Tongue (tissue), 2 donors: Measurements from ENCODE around the gene TACR1. TPM values are rescaled to one million over a fixed set of nuclear protein-coding genes. Genes with fewer than 3 reads are reported as not detected.
"Not testable (repeated sequence)": the region's sequence is repeated elsewhere in the genome, so short reads cannot be mapped to it uniquely, and the experiment has no call there.

Experiments used
- DNase-seq: peaks from one replicate; pipeline ENCODE4 v3.0.0-alpha.2; 2015
- total RNA-seq: library from RNA; depleted of rRNA; stranded (reverse); fragments of >200 nt; gene quantifications from one replicate; pipeline ENCODE4 v1.2.3, GENCODE V29; 2014

TACR1 gene
- total RNA-seq: 0.41 TPM

DNA sequence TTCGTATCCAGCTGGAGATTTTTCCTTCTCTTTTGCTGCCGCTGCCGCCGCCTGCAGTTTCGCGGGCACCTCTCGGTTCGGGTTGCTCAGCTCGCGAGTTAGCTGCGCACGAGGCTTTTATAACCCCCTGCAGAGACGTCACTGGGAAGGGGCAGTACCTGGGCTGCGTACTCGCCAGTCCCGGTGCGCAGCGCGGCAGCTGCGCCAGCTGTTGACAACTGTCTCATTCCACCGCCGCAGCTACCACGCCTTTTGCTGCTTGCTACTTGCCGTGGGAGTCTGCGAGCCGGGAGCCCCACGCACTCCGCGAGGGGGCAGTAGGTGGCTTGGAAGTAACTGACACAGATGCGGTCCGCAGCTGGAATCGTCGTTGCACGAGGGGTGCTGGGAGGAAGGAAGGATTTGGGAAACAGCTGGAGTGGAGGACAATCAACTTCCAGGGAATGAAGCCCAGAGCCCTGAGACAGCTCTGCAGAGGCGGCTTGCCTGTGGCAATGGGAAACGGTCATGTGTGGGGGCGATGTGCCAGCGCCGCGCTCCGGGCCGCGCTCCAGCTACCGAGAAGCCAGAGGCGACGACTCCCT lies at the start of gene TACR1:
TACR1 (minus strand) TSS at position 93 of the 584 bp plus-strand sequence. CDS start 586 bp downstream, outside the sequence.
- DNase-seq: peak; percentile 84

DNA sequence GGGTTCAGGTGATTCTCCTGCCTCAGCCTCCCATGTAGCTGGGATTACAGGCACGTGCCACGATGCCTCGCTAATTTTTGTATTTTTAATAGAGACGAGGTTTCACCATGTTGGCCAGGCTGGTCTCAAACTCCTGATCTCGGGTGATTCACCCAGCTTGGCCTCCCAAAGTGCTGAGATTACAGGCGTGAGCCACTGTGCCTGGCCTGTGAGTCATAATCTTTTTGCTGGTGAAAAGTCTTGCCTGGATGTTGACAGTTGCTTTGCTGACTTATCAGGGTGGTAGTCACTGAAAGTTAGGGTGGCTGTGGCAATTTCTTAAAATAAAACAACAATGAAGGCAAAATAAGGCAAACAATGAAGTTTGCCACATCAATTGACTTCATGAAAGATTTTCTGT lies 49.3 kb upstream of the TACR1 start:
- DNase-seq: not testable (repeated sequence)

DNA sequence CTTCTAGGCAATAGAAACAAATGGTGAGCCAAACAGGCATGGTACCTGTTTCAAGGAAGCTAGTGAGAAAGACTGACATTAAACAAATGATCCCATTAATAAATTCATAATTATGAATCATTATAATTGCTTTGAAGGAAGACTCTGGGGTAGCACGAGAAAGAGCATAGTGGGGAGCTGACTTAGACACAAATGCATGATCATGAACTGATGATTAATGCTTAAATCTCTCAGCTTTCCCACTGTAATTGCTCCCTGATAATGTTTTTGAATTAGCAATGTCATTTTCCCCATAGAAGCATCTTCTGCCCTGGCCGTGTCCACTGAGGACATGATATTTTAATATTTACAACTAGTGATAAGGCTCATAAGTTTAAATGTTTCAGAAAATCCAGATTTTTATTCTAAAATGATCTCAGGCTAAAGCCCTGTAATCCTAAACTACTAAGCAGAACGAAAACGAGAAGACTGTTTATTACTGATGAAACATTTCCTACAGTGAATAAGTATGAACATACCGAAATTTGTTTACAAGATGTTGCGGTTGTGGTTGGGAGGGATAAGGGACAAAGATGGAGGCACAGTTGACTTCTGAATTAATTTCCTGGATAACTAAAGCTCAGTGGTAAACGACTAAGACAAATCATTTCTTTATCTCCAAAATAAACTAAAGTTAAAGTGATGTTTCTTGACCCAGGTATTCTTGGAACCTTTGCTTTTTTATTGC lies 47.3 kb upstream of the TACR1 start:
- no peak for DNase-seq

DNA sequence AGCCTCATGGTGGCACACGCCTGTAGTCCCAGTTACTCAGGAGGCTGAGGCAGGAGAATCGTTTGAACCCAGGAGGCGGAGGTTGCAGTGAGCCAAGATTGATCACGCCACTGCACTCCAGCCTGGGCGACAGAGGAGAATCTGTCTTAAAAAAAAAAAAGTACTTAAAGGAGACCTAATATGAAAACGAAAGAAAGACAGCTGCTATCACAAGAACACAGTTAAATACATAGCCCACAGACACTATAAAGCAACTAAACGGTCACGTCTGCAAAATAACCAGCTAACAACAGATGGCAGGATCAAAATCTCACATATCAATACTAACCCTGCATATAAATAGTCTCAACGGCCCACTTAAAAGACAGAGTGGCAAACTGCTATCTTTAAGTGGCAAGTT lies 43.9 kb upstream of the TACR1 start:
- peak; percentile 1 for DNase-seq

- DNase-seq: no peak
These were observed 42.4 kb upstream of the TACR1 start for GRCh38 chr2:75241696-75242095.

- DNase-seq: no peak
These were observed 39.5 kb upstream of the TACR1 start for GRCh38 chr2:75238670-75239330.

DNA sequence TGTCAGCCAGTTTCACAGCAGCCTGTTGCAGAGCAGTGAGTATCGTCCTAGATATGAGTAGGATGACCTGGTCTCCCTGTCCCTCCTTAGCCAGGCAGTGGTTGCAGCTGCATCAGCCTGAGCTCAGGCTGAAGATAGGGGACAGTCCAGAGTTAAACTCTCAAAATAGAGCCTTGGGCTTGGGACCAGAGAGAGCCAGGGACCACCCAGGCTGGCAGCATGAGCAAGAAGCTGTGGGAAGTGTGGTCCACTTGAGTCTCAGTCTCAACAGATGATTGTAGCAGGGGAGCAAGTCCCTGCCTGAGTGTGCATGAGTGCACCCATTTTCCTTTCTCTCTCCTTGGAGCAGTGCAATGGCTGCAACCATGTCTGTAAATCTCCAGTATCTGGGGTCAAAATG lies 38.0 kb upstream of the TACR1 start:
- no peak for DNase-seq

DNA sequence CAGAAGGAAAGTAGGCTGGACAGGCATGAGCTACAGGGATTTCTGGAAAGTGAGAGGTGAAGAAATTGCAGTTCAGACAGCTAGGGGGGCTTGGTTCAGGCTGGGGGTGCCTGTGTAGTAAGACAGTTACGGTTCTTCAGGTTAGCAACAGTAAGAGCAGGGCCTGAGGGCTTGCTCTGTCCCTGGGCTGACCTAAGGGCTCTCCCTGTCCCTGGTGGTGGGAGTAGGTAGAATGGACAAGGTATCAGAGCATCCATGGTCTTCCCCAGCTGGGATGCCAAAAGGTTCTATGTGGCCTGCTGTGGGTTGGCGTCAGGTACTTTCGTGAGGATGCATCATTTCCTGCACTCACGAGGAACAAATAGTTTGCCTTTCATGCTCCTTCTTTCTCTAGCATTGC lies 34.6 kb upstream of the TACR1 start:
- no peak for DNase-seq

- no peak for DNase-seq
These were observed 27.3 kb upstream of the TACR1 start for GRCh38 chr2:75226617-75227016.

DNA sequence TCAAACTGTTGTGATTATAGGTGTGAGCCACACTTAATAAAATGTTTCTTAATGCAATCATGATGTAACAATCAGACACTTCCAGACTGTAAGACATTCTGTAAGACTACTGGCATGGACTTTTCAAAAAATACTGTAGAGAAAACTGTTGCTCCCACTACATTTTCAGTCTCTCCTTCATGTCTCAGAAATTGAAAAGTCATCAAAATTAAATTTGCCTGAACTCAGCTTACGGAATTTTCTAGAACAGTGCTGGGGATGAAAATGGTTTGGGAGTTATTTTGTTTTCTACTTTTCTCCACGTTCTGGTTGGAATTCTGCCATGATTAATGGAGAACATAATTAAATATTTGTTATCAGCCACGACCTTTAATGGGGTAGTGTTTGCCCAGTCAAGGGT lies 26.8 kb upstream of the TACR1 start:
- no peak for DNase-seq

DNA sequence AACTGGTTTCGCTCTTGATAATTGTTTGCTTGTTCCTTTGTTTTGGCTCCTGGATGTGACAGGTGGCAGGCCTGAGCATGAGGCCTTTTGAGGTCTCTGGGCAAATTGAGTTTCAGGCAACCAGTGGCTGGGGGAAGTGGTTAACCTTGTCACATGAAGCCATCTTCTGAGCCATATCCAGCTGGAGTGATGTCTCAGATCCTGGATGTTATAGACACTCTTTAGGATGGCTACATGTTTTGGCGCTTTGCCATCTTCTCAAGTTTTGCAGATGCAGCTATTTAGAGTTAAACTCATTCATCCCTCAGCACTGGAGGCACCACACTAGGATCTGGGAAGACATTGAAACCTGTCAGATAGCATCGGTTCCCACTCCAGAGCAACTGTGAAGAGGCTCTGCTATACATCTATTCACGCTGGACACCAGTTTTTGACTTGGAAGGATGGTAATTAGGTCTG lies 25.3 kb upstream of the TACR1 start:
- peak; percentile 45 for DNase-seq

DNA sequence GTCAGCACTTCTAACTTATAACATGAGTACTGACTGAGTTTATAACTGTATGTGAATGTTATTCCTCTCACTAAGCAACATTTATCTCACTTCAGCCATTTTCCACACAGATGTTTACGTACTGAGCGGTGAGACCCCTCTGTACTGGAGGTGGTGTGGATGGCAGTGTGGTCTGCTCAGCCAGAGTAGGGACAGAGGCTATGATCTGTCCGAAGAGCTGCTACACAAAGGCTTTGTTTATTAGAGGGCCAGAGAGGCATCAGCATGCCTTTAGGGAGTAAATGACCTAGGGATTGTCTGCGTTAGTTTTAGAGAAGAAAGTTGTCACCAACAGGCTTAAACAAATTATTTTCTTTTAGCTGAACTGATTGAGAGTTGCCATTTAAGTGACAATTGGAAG lies 23.2 kb upstream of the TACR1 start:
- DNase-seq: no peak

DNA sequence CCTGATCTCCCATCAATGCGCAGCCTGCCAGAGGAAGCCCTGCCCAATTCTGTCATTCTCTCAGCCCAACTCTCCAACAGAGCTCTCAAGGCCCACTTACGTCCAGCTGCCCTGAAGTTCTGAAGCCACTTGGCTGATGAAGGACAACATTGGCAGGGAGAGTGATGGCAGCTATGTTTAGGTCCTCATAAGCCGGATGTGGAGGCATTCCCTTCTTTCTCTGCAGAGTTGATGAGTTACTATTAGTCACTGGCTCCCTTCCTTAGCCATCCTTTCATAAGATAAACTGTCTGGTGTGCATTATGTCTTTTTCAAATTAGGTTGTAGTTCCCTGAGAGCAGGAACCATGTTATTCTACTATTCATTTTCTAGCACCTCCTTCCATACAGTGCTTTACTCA lies 22.5 kb upstream of the TACR1 start:
- DNase-seq: peak; percentile 50

- not testable (repeated sequence) for DNase-seq
These were observed 19.9 kb upstream of the TACR1 start for GRCh38 chr2:75219213-75219612.

- DNase-seq: no peak
These were observed 12.0 kb upstream of the TACR1 start for GRCh38 chr2:75211266-75211770.

DNA sequence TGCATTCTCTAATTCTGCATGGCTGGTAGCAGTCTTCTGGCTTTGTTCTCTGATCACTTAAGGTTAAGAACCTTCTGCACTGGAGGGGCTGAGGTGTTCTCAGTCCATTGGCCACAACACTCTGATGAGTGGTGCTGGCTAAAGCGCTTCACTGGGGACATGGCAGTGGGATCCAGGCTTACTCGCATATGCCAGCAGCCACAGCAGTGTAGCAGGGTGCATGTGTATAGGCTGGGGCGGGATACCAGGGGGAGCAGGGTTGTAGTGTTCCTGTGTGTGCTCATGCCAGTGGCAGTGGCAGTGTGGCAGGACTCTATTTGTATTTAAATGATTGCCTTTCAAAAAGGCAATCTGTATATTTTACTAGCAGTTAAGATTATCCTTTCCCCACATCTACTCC lies 11.1 kb upstream of the TACR1 start:
- no peak for DNase-seq

- DNase-seq: no peak
These were observed 9.4 kb upstream of the TACR1 start for GRCh38 chr2:75208738-75209137.

DNA sequence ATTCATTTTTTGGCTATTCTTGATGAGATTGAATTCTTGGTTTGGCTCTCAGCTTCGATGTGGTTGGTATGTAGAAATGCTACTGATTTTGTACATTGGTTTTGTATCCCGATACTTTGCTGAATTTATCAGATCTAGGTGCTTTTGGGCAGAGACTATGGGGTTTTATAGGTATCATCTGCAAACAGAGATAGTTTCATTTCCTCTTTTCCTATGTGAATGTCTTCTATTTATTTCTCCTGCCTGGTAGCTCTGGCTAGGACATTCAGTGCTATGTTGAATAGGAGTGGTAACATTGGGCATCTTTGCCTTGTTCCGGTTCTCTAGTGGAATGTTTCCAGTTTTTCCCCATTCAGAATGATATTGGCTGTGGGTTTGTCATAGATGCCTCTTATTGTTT lies 5.5 kb upstream of the TACR1 start:
- no peak for DNase-seq

GRCh38 chr2:75202359-75202758 lies 3.0 kb upstream of the TACR1 start:
- no peak for DNase-seq

- DNase-seq: peak; percentile 69
These were observed 1.1 kb upstream of the TACR1 start for GRCh38 chr2:75200140-75201096.

- DNase-seq: no peak
These were observed 4.1 kb downstream of the TACR1 start for GRCh38 chr2:75195076-75195691.
